IPS DF 6.9 (cell line): ENCODE results near the gene MAPK12.
"Not testable (repeated sequence)": the region's sequence is repeated elsewhere in the genome, so short reads cannot be mapped to it uniquely, and the experiment has no call there.

Source experiments
- DNase-seq: peaks from one replicate; pipeline ENCODE4 v3.0.0-alpha.2; 2013; ENCODE audit warnings: low read depth, low spot score
- H3K27ac ChIP-seq: one replicate; pipeline ENCODE4 v1.5.1; 2013; ENCODE audit warnings: low read length, control low read depth
- H3K27me3 ChIP-seq: 2 replicates; pipeline ENCODE4 v1.6.1; 2013; ENCODE audit warnings: mild to moderate bottlenecking, low read length; ENCODE audit not compliant: control insufficient read depth, insufficient read depth
- H3K36me3 ChIP-seq: 2 replicates; pipeline ENCODE4 v1.6.1; 2013; ENCODE audit warnings: low read length; ENCODE audit not compliant: control insufficient read depth, insufficient read depth
- H3K4me1 ChIP-seq: 2 replicates; pipeline ENCODE4 v1.6.1; 2013; ENCODE audit warnings: low read length; ENCODE audit not compliant: control insufficient read depth, insufficient read depth
- H3K4me3 ChIP-seq: 2 replicates; pipeline ENCODE4 v1.5.1; 2013; ENCODE audit warnings: mild to moderate bottlenecking, low read length
- H3K9me3 ChIP-seq: 2 replicates; pipeline ENCODE4 v1.6.1; 2013; ENCODE audit warnings: low read length, inconsistent platforms; ENCODE audit not compliant: control insufficient read depth, insufficient read depth
- WGBS: extraction: QIAGEN DNeasy Blood & Tissue Kit; methylation state at CpG from one replicate; pipeline ENCODE4 v1.1.7; 2013; ENCODE audit warnings: mixed read lengths, missing lambda C conversion rate; ENCODE audit not compliant: insufficient read length, insufficient coverage; 5-methylcytosine and 5-hydroxymethylcytosine counted together

MAPK12 gene

GRCh38 chr22:50273352-50273751 is 11.9 kb upstream of the MAPK12 start:
- not testable (repeated sequence) for DNase-seq, H3K27ac ChIP-seq, H3K9me3 ChIP-seq, H3K4me3 ChIP-seq, H3K4me1 ChIP-seq
- Histone ChIP-seq H3K27me3 (peaks cover 17% of the 10 kb centered on the region), H3K36me3 (peaks cover 30% of the 10 kb centered on the region)
- WGBS, result no CpG with 5 or more reads among the region's 11 CpGs

- peaks cover 18% of the 10 kb centered on the region for H3K36me3 ChIP-seq
- peaks cover 21% of the 10 kb centered on the region for H3K27me3 ChIP-seq
- H3K27ac ChIP-seq, result no peak overlapping the region
- no CpG with 5 or more reads among the region's 26 CpGs for WGBS
- no peak for DNase-seq
- no peaks in the 10 kb centered on the region for H3K9me3 ChIP-seq
- H3K4me1 ChIP-seq, result peaks cover 4% of the 10 kb centered on the region; the same call in 1 of the 2 replicates
- no peak overlapping the region for H3K4me3 ChIP-seq
Observed at GRCh38 chr22:50272044-50272802, 10.7 kb upstream of the MAPK12 start.

- H3K4me1 ChIP-seq, result peaks cover 5% of the 10 kb centered on the region; the same call in 1 of the 2 replicates
- peaks cover 21% of the 10 kb centered on the region for H3K27me3 ChIP-seq
- no peaks in the 10 kb centered on the region for H3K9me3 ChIP-seq
- peak overlapping the region; percentile 2; the same call in 1 of the 2 replicates for H3K4me3 ChIP-seq
- no peak overlapping the region for H3K27ac ChIP-seq
- DNase-seq, result no peak
- H3K36me3 ChIP-seq, result peaks cover 16% of the 10 kb centered on the region
- WGBS, result no CpG with 5 or more reads among the region's 45 CpGs
Observed at GRCh38 chr22:50271519-50271970, 10.1 kb upstream of the MAPK12 start.

GRCh38 chr22:50270666-50271394 is 9.3 kb upstream of the MAPK12 start:
- no peak overlapping the region for H3K27ac ChIP-seq
- peaks cover 21% of the 10 kb centered on the region for H3K27me3 ChIP-seq
- no peaks in the 10 kb centered on the region for H3K9me3 ChIP-seq
- WGBS, result no CpG with 5 or more reads among the region's 53 CpGs
- peak overlapping the region; percentile 6; the same call in 1 of the 2 replicates for H3K4me3 ChIP-seq
- H3K4me1 ChIP-seq, result peaks cover 5% of the 10 kb centered on the region; the same call in 1 of the 2 replicates
- DNase-seq, result no peak
- H3K36me3 ChIP-seq, result peaks cover 9% of the 10 kb centered on the region; the same call in 1 of the 2 replicates

- Histone ChIP-seq H3K4me1 (peaks cover 5% of the 10 kb centered on the region; the same call in 1 of the 2 replicates), H3K9me3 (no peaks in the 10 kb centered on the region), H3K27ac (no peak within 1 kb of the TSS), H3K27me3 (peaks cover 21% of the 10 kb centered on the region), H3K36me3 (peaks cover 2% of the 10 kb centered on the region; the same call in 1 of the 2 replicates), H3K4me3 (peak within 1 kb of the TSS; percentile 12; the same call in 1 of the 2 replicates)
- no CpG with 5 or more reads among the region's 92 CpGs for WGBS
- DNase-seq, result no peak
Observed at GRCh38 chr22:50269970-50270665, 8.6 kb upstream of the MAPK12 start, which contains the start of gene MAPK11. TSS of gene MAPK11 (minus strand) at chr22:50270380. CDS start at chr22:50270292, 88 bp downstream.

GRCh38 chr22:50269573-50269969 is 8.1 kb upstream of the MAPK12 start:
- Histone ChIP-seq H3K27ac (no peak overlapping the region), H3K4me1 (peaks cover 5% of the 10 kb centered on the region; the same call in 1 of the 2 replicates), H3K27me3 (peaks cover 21% of the 10 kb centered on the region), H3K36me3 (no peaks in the 10 kb centered on the region), H3K9me3 (no peaks in the 10 kb centered on the region), H3K4me3 (peak overlapping the region; percentile 12; the same call in 1 of the 2 replicates)
- no peak for DNase-seq
- no CpG with 5 or more reads among the region's 18 CpGs for WGBS

- no CpG with 5 or more reads among the region's 9 CpGs for WGBS
- no peak for DNase-seq
- peaks cover 5% of the 10 kb centered on the region; the same call in 1 of the 2 replicates for H3K4me1 ChIP-seq
- H3K36me3 ChIP-seq, result no peaks in the 10 kb centered on the region
- H3K4me3 ChIP-seq, result no peak overlapping the region
- H3K27ac ChIP-seq, result no peak overlapping the region
- no peaks in the 10 kb centered on the region for H3K9me3 ChIP-seq
- H3K27me3 ChIP-seq, result peaks cover 21% of the 10 kb centered on the region
Observed at GRCh38 chr22:50268655-50269113, 7.2 kb upstream of the MAPK12 start.

GRCh38 chr22:50267591-50268390 is 6.3 kb upstream of the MAPK12 start:
- no peak overlapping the region for H3K27ac ChIP-seq
- no peaks in the 10 kb centered on the region for H3K36me3 ChIP-seq
- H3K9me3 ChIP-seq, result no peaks in the 10 kb centered on the region
- no CpG with 5 or more reads among the region's 75 CpGs for WGBS
- H3K4me1 ChIP-seq, result peaks cover 7% of the 10 kb centered on the region; the same call in 1 of the 2 replicates
- DNase-seq, result no peak
- H3K27me3 ChIP-seq, result peaks cover 21% of the 10 kb centered on the region
- peak overlapping the region; percentile 35; the same call in 1 of the 2 replicates for H3K4me3 ChIP-seq

- no peak for DNase-seq
- Histone ChIP-seq H3K27ac (no peak overlapping the region), H3K4me1 (peaks cover 14% of the 10 kb centered on the region), H3K27me3 (peaks cover 21% of the 10 kb centered on the region), H3K9me3 (no peaks in the 10 kb centered on the region), H3K4me3 (peak overlapping the region; percentile 35; the same call in 1 of the 2 replicates), H3K36me3 (no peaks in the 10 kb centered on the region)
- no CpG with 5 or more reads among the region's 37 CpGs for WGBS
Observed at GRCh38 chr22:50266994-50267393, 5.5 kb upstream of the MAPK12 start.
